Spleen (tissue), 11 donors: Measurements from ENCODE around the gene TBCB. TPM values are rescaled to one million over a fixed set of nuclear protein-coding genes. Genes with fewer than 3 reads are reported as not detected.

Source experiments
- DNase-seq: peaks from one replicate; pipeline ENCODE4 v3.0.0-alpha.2; 2020
- H3K27ac ChIP-seq, 8 donors: fragments of 200-600 bp; sonication (generic) in 7 of 8; 1 replicate in 4 of 8; 2 replicates in 4 of 8; pipeline versions ENCODE4 v1.5.0 to v1.8.0; 2016 to 2021; ENCODE audit warnings: inconsistent platforms in 4 of 8, mild to moderate bottlenecking in 4 of 8, moderate library complexity in 1 of 8
- H3K27me3 ChIP-seq, 7 donors: fragments of 200-600 bp; sonication (generic) in 6 of 7; replicated peaks in 1 of 7; 1 replicate in 4 of 7; 2 replicates in 3 of 7; pipeline versions ENCODE4 v1.5.0 to v1.8.0; 2016 to 2021; ENCODE audit warnings: inconsistent platforms in 3 of 7, mild to moderate bottlenecking in 1 of 7
- H3K36me3 ChIP-seq, 6 donors: fragments of 200-600 bp; sonication (generic) in 5 of 6; 1 replicate in 4 of 6; 2 replicates in 2 of 6; pipeline versions ENCODE4 v1.5.0 to v1.8.0; 2016 to 2021; ENCODE audit warnings: inconsistent platforms in 2 of 6
- H3K4me1 ChIP-seq, 6 donors: fragments of 200-600 bp; sonication (generic) in 5 of 6; 1 replicate in 3 of 6; 2 replicates in 3 of 6; pipeline versions ENCODE4 v1.5.0 to v1.8.0; 2016 to 2021; ENCODE audit warnings: inconsistent platforms in 3 of 6
- H3K4me3 ChIP-seq, 8 donors: fragments of 200-600 bp; sonication (generic) in 7 of 8; 1 replicate in 4 of 8; 2 replicates in 4 of 8; pipeline versions ENCODE4 v1.5.0 to v1.8.0; 2016 to 2021; ENCODE audit warnings: inconsistent platforms in 4 of 8, mild to moderate bottlenecking in 4 of 8, moderate library complexity in 2 of 8
- H3K9me3 ChIP-seq, 8 donors: fragments of 200-600 bp; sonication (generic) in 7 of 8; 1 replicate in 4 of 8; 2 replicates in 4 of 8; pipeline versions ENCODE4 v1.5.0 to v1.8.0; 2016 to 2021; ENCODE audit warnings: inconsistent platforms in 4 of 8
- CTCF ChIP-seq, 11 experiments: fragments of 200-600 bp in 7 of 11; fragments of 450-650 bp in 4 of 11; sonication (generic) in 4 of 11; IDR thresholded peaks in 8 of 11; conservative IDR thresholded peaks in 3 of 11; 1 replicate in 7 of 11; 2 replicates in 4 of 11; pipeline versions ENCODE4 v1.4.0 to v1.8.0; 2016 to 2021; ENCODE audit warnings: antibody characterized with exemption in 11 of 11, inconsistent platforms in 4 of 11, mild to moderate bottlenecking in 1 of 11
- POLR2A ChIP-seq, 3 donors: fragments of 450-650 bp; IDR thresholded peaks; one replicate each; pipeline ENCODE4 v1.5.1; 2017; ENCODE audit warnings: antibody characterized with exemption in 3 of 3, mild to moderate bottlenecking in 1 of 3
- POLR2AphosphoS5 ChIP-seq, 3 donors: sonication (generic); formaldehyde crosslinking; IDR thresholded peaks; one replicate each; pipeline ENCODE4 v1.5.1; 2017; ENCODE audit warnings: antibody characterized with exemption in 3 of 3
- WGBS, 5 donors: extraction: QIAGEN DNeasy Blood & Tissue Kit in 3 of 5; methylation state at CpG; one replicate each; pipeline versions ENCODE4 v1.1.5 to v1.1.7; 2013 to 2018; 5-methylcytosine and 5-hydroxymethylcytosine counted together
- intact Hi-C: fragments of 100-400 bp; cut with DNase I; formaldehyde crosslinking; loops from one replicate; pipeline ENCODE4 v1.15.0; 2023; ENCODE audit warnings: low total_unique reads
- polyA plus RNA-seq, 3 donors: library from polyadenylated mRNA; stranded (reverse); fragments of 200-250 nt; gene quantifications; one replicate each; pipeline ENCODE4 v1.2.1, GENCODE V29; 2013
- total RNA-seq, 7 donors: library from RNA; depleted of rRNA in 3 of 7; stranded (reverse); fragments of >200 nt in 3 of 7; fragmentation: NEBNext Ultra II Directional in 4 of 7; extraction: Animal tissue kit (Norgen Biotek cat#: 25700) in 4 of 7; gene quantifications; one replicate each; pipeline versions ENCODE4 v1.1.0 to v1.2.1, GENCODE V29; 2016 to 2021
- donor health status: healthy with polysubstance abuse.
- donor health status: DM: no; HTN: no; CAD: no; lungs with moderate emphysema.
- donor health status: DM: no; HTN: no; CAD: no.
- donor health status: Bipolar disorder and iron deficiency.
- donor health status: healthy.
- donor health status: DM: no; HTN: no; CAD: no.
- donor health status: DM: yes; HTN: yes; CAD: no.

Gene TBCB
- total and polyA plus RNA-seq, 10 donors: 87.8 to 170 (median 120) TPM

- WGBS, 5 donors: 81 to 100% (median 90%) methylated on average over 10 to 13 of the region's 13 CpGs
These were observed 24.2 kb upstream of the TBCB start for GRCh38 chr19:36090910-36091695.

GRCh38 chr19:36092566-36092965, 22.7 kb upstream of the TBCB start:
- no peak for DNase-seq

More at GRCh38 chr19:36090910-36091695, 24.2 kb upstream of the TBCB start:
- DNase-seq: no peak
- Histone ChIP-seq H3K9me3 (no peaks in the 10 kb centered on the region), H3K27ac (no peak overlapping the region), H3K4me3 (no peak overlapping the region), H3K36me3 (peaks cover 0 to 100% (median 0%) of the 10 kb centered on the region in 6 donors), H3K27me3 (no peaks in the 10 kb centered on the region), H3K4me1 (no peaks in the 10 kb centered on the region)
- TF ChIP-seq POLR2A (IDR thresholded peaks at IDR 0.05): no peak
- TF ChIP-seq POLR2AphosphoS5 (IDR thresholded peaks at IDR 0.05): no peak
- no peak for TF ChIP-seq CTCF (IDR thresholded peaks at IDR 0.05 in 8 of 11, conservative IDR thresholded peaks at IDR 0.05 in 3 of 11)
- intact Hi-C loops: no loop called here

GRCh38 chr19:36093146-36093662, 22.1 kb upstream of the TBCB start:
- no peaks in the 10 kb centered on the region for H3K9me3 ChIP-seq
- H3K27ac ChIP-seq: no peak overlapping the region
- H3K4me3 ChIP-seq: no peak overlapping the region
- intact Hi-C loops: no loop called here
- no peaks in the 10 kb centered on the region for H3K27me3 ChIP-seq
- TF ChIP-seq POLR2AphosphoS5 (IDR thresholded peaks at IDR 0.05) (no peak), CTCF (IDR thresholded peaks at IDR 0.05 in 8 of 11, conservative IDR thresholded peaks at IDR 0.05 in 3 of 11) (no peak), POLR2A (IDR thresholded peaks at IDR 0.05) (no peak)
- WGBS, 5 donors: 70 to 82% (median 74%) methylated on average over 5 of the region's 5 CpGs
- DNase-seq: no peak
- H3K36me3 ChIP-seq: peaks cover 0 to 92% (median 0%) of the 10 kb centered on the region in 6 donors
- peaks cover 0 to 15% (median 0%) of the 10 kb centered on the region in 6 donors for H3K4me1 ChIP-seq

More at GRCh38 chr19:36092566-36092965, 22.7 kb upstream of the TBCB start:
- TF ChIP-seq POLR2AphosphoS5 (IDR thresholded peaks at IDR 0.05) (no peak), CTCF (IDR thresholded peaks at IDR 0.05 in 8 of 11, conservative IDR thresholded peaks at IDR 0.05 in 3 of 11) (no peak), POLR2A (IDR thresholded peaks at IDR 0.05) (no peak)
- H3K36me3 ChIP-seq: peaks cover 0 to 98% (median 0%) of the 10 kb centered on the region in 6 donors
- H3K4me1 ChIP-seq: peaks cover 0 to 8% (median 0%) of the 10 kb centered on the region in 6 donors
- no peaks in the 10 kb centered on the region for H3K27me3 ChIP-seq
- no peaks in the 10 kb centered on the region for H3K9me3 ChIP-seq
- no peak overlapping the region for H3K27ac ChIP-seq
- intact Hi-C loops: no loop called here
- 97 to 98% (median 97%) methylated on average over 7 of the region's 7 CpGs for WGBS, 5 donors
- H3K4me3 ChIP-seq: no peak overlapping the region

- intact Hi-C loops: no loop called here
These were observed 21.6 kb upstream of the TBCB start for GRCh38 chr19:36093687-36094086.

More at GRCh38 chr19:36093687-36094086, 21.6 kb upstream of the TBCB start:
- no peak for DNase-seq
- Histone ChIP-seq H3K36me3 (peaks cover 0 to 88% (median 0%) of the 10 kb centered on the region in 6 donors), H3K9me3 (no peaks in the 10 kb centered on the region), H3K27me3 (no peaks in the 10 kb centered on the region), H3K27ac (no peak overlapping the region), H3K4me1 (peaks cover 0 to 18% (median 0%) of the 10 kb centered on the region in 6 donors), H3K4me3 (no peak overlapping the region)
- no peak for TF ChIP-seq POLR2A (IDR thresholded peaks at IDR 0.05)
- no peak for TF ChIP-seq POLR2AphosphoS5 (IDR thresholded peaks at IDR 0.05)
- TF ChIP-seq CTCF (IDR thresholded peaks at IDR 0.05 in 8 of 11, conservative IDR thresholded peaks at IDR 0.05 in 3 of 11): no peak
- WGBS, 5 donors: 56 to 96% (median 70%) methylated on average over 4 to 6 of the region's 6 CpGs
